Umbilical cord (tissue), 2 donors: ENCODE data around the gene GPHN. TPM values are rescaled to one million over a fixed set of nuclear protein-coding genes. Genes with fewer than 3 reads are reported as not detected.
"Not testable (repeated sequence)": the region's sequence is repeated elsewhere in the genome, so short reads cannot be mapped to it uniquely, and the experiment has no call there.

Source experiments
- DNase-seq: peaks from one replicate; pipeline ENCODE4 v3.0.0-alpha.2; 2015; ENCODE audit warnings: low spot score
- total RNA-seq: library from RNA; depleted of rRNA; stranded (reverse); fragments of >200 nt; gene quantifications from one replicate; pipeline ENCODE4 v1.2.3, GENCODE V29; 2014; ENCODE audit warnings: low replicate concordance; ENCODE audit not compliant: insufficient read depth

The GPHN gene
- total RNA-seq, 1 donor from 2014 or later: 15.4 TPM

DNA sequence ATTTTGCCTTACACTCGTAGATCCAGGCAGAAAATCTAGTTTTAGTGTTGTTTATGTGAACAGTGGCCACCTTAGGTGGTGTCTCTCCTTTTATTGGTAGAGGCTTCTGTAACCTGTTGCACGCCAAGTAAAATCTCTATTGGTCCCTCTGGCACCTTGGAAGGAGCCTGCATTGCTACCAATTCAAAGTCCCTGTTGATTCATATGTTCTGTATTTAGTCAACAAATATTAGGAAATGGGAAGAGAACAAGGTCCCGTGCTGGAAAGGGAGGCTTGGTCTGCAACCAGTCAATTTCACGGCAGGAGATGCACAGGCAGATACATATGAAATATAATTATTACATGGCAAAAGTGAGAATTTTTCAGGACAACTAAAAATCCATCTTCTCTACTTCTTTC is 6.4 kb upstream of the GPHN start:
- DNase-seq: no peak

DNA sequence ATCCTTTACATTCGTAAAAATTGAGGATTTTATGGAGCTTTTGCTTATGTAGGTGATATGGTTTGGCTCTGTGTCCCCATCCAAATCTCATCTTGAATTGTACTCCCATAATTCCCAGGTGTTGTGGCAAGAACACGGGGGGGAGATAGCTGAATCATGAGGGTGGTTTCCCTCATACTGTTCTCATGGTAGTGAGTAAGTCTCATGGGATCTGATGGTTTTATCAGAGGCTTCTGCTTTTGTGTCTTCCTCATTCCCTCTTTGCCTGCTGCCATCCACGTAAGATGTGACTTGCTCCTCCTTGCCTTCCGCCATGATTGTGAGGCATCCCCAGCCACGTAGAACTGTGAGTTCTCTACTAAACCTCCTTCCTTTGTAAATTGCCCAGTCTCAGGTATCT is 5.1 kb upstream of the GPHN start:
- not testable (repeated sequence) for DNase-seq

DNA sequence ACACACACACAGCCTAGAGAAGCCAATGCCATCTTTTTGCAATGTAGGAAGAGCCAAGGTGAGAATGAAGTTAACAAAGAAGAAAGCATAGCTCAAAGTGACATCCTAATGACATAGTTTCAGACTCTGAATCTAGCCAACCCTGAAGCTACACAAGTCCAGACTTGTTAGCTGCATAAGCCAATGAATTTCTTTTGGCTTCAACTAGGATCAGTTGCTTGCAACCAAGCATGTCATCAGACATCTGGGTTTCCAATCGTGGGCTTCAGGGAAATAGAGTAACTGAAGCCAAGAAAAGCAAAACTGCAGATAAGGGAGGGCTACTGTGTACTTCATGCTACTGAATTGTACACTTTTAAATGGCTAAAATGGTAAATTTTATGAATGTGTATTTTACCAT is 4.4 kb upstream of the GPHN start:
- peak; percentile 11 for DNase-seq

DNA sequence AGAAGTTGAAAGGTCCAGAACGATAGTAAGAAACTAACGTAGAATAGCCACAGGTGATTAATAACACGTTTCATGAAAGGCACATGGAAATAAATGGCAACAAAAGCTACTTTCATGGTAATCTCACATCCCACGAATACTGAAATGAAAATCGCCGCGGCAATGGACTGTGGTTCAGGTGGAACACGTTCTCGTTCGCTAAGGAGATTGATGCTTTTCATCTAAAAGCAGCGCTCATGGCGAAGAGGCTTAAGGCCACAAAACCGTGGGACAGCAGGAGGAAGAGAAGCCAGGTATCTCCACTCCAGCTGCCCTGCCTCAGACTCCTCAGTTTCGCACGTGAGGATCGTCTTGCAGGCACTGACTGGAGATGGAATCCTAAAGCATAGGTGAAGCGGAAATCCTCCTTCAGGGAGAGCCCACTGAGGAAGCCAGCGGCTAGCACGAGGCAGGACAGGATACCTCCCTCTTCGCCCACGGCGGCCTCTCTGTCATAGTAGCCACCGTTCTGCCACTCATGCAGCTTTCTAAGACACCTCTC is 696 bp upstream of the GPHN start:
- no peak for DNase-seq

DNA sequence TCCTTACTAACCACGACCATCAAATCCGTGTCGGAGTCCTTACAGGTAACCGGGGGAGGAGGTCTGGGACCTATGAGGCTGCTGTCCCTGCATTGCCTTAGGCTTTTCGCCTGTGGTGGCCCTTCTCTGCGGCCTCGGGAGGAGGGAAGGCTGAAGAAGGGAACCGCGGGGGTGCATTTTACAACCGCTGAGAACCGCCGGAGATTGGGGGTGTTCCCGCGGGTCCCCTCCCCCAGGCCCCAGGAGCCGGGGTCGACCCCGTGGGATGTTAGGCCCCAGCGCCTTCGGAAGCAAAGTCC is 549 bp downstream of the GPHN start:
- no peak for DNase-seq

DNA sequence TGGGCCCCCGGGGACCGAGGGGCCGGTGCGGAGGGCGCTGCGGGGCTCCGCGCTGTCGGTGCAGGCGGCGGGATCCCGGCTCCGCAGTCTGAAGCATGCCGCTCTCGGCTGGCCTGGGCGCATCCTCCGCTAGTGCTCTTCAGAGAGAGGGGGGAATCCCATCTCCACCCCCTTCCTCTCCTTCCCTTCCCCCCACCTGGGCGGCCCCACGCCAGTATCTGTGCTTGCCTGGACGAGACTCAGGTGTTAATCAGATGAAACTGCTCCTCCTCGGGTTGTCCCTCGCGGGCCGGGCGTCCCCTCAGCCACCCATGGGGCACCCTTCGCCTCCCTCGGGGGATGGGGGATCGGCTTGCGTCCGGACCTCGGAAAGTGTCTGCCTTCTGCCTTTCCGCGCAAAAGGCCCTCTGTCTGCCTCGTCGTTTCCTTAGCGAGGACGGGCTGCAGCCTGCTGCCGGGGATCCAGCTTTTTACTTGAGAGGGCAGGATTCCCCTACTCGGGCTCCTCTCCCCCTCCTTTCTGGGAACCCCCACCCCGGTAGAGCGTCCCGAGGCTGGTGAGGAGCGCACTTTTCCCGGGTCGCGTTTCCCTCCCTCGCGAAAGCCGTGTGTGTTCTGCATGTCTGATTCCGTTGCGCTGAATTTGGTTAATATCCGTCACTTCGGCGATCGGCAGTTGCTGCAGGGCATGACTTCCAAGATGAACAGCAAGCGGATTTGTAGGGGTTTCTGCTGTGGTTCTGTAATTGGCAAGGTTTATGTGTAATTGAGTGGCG is 1.1 kb downstream of the GPHN start:
- peak; percentile 42 for DNase-seq

DNA sequence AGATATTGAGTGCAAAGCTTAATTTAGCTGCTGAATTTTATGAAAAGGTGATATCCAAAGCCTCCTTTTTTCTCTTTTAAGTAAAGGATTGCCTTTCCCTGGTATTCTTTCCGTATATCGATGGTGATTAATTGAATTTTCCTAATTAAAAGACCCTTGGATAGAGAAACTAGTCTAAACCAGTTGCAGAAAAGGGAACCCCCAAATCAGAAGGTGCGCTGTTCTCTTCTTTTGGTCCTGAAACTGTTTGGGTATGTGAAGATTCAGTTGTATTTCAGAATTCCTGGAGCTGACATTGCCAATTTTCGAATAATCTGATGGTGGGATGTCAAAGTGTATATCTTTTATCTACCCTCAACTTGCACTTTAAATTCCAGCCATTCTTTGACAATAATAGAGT is 1.9 kb downstream of the GPHN start:
- no peak for DNase-seq

DNA sequence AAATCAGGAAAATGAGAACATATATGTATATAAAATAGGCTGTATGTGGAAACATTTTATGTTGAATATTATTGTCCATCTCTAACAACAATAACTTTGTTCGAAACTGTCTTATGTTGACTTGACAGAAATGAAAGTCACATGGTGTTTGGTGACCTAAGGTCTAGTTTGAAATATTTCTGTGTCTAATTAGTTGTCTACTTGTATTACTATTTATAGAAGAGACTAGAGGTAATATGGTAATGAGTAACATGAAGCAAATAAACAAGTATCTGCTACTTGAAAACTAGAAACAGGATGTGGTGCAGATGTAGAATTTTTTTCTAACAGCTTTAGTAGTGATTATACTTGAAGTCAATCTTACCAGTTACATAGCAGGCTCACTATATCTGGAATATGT is 3.9 kb downstream of the GPHN start:
- no peak for DNase-seq

DNA sequence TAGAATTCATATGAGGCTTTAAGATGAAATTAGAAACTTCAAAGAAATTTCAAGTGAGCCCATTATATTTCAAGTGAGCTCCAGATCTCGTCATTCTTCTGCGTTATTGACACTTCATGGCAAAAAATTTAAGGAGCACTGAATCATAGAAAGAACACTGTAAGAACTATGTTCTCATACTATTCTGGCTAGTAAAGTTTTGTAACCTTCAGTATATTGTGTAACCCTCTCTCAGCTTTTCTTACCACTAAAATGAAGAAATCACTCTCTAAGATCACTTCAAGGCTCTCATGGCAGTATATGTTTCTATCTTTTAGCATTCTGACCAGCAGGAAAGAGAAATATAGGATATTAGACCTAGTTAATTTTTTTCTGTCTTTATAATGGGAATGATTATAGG is 6.3 kb downstream of the GPHN start:
- DNase-seq: no peak

DNA sequence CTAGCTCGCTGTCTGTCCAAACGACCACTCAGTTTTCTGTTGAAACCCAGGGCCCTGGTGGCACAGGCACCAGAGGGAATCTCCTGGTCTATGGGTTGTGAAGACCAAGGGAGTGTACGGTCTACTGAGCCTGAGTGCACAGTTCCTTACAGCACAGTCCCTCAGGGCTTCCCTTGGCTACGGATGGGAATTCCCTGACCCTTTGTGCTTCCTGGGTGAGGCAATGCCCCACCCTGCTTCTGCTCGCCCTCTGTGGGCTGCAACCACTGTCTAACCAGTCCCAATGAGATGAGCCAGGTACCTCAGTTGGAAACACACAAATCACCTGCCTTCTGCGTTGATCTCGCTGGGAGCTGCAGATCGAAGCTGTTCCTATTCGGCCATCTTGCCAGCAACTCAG is 22.6 kb downstream of the GPHN start:
- DNase-seq: no peak

DNA sequence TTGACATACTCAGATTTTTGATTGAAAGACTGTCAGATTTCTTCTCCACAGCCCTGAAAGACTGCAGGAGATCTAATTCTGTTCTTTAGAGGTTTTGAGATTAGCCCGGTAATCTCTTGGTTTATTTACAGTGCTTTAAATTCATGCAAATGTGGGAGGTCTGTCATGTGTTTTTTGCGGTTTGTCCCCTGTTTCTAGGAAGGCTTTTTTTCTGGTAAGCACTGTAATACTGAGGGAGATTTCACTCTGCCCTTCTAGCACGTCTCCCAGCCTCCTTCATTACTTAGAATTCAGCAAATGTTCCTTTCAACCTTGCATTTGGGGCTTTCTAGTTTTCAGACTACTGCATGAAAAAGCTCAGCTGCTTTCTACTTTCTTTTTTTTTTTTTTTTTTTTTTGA is 31.1 kb downstream of the GPHN start:
- DNase-seq: no peak

DNA sequence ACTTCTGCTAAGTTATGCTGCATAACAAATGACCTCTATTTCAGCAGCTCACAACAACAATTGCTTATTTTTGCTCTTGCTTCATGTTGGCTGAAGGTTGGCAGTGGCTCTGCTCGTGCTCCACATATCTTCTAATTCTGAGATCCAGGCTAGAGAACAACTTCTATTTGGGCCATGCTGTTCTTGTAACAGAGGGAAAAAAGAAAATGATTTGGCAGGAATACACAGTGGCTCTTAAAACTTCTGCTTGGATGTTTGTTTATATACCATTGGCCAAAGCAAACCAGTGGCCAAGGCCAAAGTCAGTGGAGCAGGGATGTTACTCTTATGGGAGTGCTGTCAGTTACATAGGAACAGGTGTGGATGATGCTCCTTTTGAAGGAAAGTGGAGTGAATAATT is 32.1 kb downstream of the GPHN start:
- DNase-seq: no peak

DNA sequence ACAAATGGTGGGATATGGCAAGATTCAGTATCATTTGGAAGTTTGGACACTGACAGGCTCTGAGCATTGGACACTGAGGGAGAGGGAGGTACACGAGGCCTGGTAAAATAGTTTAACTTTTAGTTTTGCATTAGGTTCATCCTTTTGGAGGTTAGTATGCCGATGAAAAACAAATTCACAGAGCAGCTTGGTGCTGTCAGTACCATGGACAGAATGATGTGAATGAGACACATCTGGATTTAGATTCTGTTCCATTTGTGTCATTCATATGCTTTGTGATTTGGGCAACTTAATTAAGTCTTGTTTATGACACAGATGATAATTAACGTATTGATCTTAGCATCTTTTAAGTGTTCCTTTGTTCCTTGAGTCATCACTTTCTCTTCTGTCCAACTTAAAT is 33.7 kb downstream of the GPHN start:
- DNase-seq: no peak

DNA sequence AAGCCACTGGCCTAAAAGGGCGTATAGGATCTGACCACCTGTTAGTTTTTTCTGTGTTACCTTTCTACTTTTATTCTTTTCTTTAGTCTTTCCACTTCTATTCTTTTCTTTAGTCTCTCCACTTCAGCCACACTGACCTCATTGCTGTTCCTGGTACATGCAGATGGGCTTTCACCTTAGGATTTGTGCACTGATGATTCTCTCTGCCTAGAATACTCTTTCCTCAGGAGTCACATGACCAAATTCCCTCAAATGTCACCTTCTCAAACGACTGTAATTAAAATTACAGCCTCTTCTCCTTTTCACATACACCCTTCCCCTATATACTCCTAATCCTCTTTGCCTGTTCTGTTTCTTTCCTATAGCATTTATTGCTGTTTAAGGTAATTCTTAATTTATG is 36.0 kb downstream of the GPHN start:
- no peak for DNase-seq

DNA sequence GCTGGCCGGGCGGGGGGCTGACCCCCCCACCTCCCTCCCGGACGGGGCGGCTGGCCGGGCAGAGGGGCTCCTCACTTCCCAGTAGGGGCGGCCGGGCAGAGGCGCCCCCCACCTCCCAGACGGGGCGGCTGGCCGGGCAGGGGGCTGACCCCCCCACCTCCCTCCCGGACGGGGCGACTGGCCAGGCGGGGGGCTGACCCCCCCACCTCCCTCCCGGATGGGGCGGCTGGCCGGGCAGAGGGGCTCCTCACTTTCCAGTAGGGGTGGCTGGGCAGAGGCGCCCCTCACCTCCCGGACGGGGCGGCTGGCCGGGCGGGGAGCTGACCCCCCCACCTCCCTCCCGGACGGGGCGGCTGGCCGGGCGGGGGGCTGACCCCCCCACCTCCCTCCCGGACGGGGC is 37.2 kb downstream of the GPHN start:
- DNase-seq: not testable (repeated sequence)

DNA sequence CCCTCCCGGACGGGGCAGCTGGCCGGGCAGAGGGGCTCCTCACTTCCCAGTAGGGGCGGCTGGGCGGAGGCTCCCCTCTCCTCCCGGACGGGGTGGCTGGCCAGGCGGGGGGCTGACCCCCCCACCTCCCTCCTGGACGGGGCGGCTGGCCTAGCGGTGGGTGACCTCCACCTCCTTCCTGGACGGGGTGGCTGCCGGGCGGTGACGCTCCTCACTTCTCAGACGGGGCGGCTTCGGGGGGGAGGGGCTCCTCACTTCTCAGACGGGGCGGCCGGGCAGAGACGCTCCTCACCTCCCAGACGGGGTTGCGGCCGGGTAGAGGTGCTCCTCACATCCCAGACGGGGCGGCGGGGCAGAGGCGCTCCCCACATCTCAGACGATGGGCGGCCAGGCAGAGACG is 37.8 kb downstream of the GPHN start:
- not testable (repeated sequence) for DNase-seq

DNA sequence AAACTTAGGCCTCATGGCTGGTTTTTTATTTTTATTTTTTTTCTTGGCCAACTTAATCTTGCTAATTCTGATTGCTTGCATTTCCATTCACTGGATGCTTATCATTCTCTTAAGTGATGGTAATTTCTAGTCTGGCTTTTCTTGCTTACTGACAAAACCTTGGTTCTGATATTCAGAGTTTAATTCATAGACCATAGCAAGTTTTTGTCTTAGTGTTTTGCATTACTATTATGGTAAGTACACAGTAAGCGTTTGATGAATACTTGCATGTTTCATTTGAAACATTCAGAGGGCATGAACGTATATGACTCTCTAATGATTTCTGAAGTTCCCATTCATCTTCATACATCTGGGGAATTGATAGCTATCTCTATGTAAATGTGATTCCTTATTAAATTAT is 55.8 kb downstream of the GPHN start:
- no peak for DNase-seq

DNA sequence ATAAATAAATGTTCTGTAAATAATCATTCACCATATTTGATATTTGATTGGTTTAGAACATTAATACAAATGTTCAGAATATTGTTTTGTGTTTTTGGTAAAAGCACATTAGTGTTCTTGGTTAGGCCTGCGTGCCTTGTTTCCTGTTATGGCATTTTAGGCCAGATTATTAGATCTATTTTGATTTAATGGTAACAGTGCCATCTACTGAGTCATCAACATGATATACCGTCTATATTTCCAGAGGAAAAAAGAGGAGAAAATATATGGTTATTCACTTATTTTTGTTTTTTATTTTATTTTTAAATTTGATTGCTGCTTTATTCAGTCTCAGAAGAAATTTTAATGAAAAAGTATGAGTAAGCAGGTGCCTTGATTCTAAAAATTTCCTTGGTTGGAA is 60.3 kb downstream of the GPHN start:
- no peak for DNase-seq

DNA sequence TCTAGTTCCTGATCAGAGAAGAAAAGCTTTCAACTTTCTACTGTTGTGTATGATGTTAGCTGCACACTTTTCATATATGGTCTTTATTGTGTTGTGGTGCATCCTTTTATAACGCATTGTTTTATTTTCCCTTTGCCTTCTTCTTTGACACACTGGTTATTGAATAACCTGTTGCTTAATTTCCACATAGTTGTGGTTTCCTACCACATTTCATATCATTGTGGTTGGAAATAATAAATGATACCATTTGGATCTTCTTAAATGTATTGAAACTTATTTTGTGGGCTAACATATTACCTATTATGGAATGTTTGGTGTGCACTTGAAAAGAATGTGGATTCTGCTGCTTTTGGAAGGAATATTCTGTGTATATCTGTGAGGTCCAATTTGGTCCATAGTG is 64.9 kb downstream of the GPHN start:
- no peak for DNase-seq

DNA sequence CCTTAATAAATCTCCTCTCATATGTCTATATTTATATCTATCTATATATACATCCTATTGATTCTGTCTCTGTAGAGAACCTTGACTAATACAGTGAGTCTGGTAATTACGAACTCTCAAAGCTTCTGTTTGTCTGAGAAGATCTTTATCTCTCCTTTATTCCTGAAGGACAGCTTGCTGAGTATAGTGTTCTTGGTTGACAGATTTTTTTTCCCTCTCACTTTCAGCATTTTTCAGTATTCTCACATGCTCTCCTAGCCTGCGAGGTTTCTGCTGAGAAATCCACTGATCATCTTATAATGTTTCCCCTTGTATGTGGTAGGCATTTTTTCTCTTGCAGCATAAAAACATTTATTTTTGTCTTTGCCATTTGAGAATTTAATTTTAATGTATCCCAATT is 67.1 kb downstream of the GPHN start:
- DNase-seq: no peak

DNA sequence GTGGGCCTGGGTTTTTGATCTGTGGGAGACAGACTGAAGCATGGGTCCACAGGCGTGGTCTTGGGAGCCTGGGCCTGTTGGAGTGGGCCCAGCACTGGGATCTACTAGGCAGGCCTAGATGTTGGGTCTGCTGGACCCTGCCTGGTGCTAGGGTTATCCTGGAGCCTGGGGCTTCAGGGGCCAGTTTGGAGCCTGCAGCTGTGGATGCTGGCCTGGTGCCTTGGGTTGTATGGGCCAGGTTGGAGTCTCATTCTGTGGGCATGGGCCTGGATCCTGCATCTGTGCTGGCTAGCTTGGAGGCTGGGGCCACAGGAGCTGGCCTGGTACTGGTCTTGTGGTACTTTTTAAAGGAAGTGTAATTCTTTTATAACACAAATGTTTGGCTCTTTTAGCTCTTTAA is 68.0 kb downstream of the GPHN start:
- no peak for DNase-seq

DNA sequence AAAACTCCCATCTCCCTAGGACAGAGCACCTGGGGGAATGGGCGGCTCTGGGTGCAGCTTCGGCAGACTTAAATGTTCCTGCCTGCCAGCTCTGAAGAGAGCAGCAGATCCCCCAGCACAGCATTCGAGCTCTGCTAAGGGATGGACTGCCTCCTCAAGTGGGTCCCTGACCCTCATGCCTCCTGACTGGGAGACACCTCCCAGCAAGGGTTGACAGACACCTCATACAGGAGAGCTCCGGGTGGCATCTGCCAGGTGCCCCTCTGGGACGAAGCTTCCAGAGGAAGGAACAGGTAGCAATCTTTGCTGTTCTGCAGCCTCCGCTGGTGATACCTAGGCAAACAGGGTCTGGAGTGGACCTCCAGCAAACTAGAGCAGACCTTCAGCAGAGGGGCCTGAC is 79.8 kb downstream of the GPHN start:
- DNase-seq: not testable (repeated sequence)

DNA sequence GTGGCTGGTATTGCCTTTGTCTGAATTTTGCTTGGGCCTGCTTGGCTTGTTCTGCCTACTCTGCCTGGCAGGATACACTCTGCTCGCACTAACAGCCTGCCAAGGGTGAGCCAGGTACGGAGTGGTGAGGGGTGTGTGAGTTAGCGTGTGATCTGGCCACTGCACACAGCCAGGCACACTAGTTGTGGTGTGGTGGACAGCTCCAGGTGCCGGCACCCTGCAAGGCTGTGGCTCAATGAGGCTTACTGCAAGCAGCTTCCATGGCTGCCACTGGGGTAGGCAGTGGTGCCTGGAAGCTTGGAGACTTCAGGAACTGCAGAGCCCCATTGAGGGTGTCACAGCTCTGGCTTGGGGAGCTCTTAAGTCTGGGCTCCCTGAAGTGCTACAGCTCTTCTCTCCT is 87.4 kb downstream of the GPHN start:
- DNase-seq: no peak
